Breast epithelium (tissue), 4 donors: ENCODE results near the gene GIPC2. TPM values are rescaled to one million over a fixed set of nuclear protein-coding genes. Genes with fewer than 3 reads are reported as not detected.

Experiments
- DNase-seq, 2 donors: peaks; one replicate each; pipeline ENCODE4 v3.0.0-alpha.2; 2019; ENCODE audit warnings: low spot score in 2 of 2
- H3K27ac ChIP-seq, 2 donors: fragments of 200-600 bp; sonication (generic) in 1 of 2; one replicate each; pipeline ENCODE4 v1.5.1; 2016 to 2019; ENCODE audit warnings: mild to moderate bottlenecking in 1 of 2
- H3K27me3 ChIP-seq, 2 donors: fragments of 200-600 bp; sonication (generic) in 1 of 2; one replicate each; pipeline versions ENCODE4 v1.5.1 to v1.6.0; 2017 to 2019; ENCODE audit warnings: control low read depth in 1 of 2, mild to moderate bottlenecking in 1 of 2
- H3K36me3 ChIP-seq: fragments of 200-600 bp; one replicate; pipeline ENCODE4 v1.5.1; 2019
- H3K4me1 ChIP-seq, 2 donors: fragments of 200-600 bp; sonication (generic); one replicate each; pipeline ENCODE4 v1.5.1; 2016 to 2019; ENCODE audit warnings: control low read depth in 1 of 2
- H3K4me3 ChIP-seq, 3 donors: fragments of 200-600 bp; sonication (generic); 1 replicate in 2 of 3; 2 replicates in 1 of 3; pipeline ENCODE4 v1.5.1; 2016 to 2019; ENCODE audit warnings: mild to moderate bottlenecking in 3 of 3, moderate library complexity in 2 of 3
- H3K9me3 ChIP-seq, 2 donors: fragments of 200-600 bp; sonication (generic) in 1 of 2; one replicate each; pipeline ENCODE4 v1.5.1; 2016 to 2019; ENCODE audit warnings: control low read depth in 1 of 2
- CTCF ChIP-seq, 3 donors: fragments of 450-650 bp; IDR thresholded peaks; one replicate each; pipeline ENCODE4 v1.5.1; 2016 to 2017; ENCODE audit warnings: antibody characterized with exemption in 3 of 3, mild to moderate bottlenecking in 3 of 3, moderate library complexity in 3 of 3
- POLR2A ChIP-seq: fragments of 450-650 bp; IDR thresholded peaks from one replicate; pipeline ENCODE4 v1.6.1; 2016; ENCODE audit warnings: antibody characterized with exemption, mild to moderate bottlenecking, moderate library complexity
- POLR2AphosphoS5 ChIP-seq, 3 donors: sonication (generic); formaldehyde crosslinking; IDR thresholded peaks; one replicate each; pipeline ENCODE4 v1.6.1; 2017; ENCODE audit warnings: antibody characterized with exemption in 3 of 3
- intact Hi-C: fragments of 100-400 bp; cut with DNase I; formaldehyde crosslinking; loops from one replicate; pipeline ENCODE4 v1.15.1; 2023; ENCODE audit warnings: low total_unique reads
- total RNA-seq, 3 donors: library from RNA; depleted of rRNA; stranded (reverse); fragments of >200 nt; gene quantifications; one replicate each; pipeline ENCODE4 v1.1.0, GENCODE V29; 2016

GIPC2 gene
- total RNA-seq, 3 donors from 2014 or later: 2.6 to 3.6 (median 2.6) TPM

GRCh38 chr1:78177708-78178270 lies 132.0 kb downstream of the GIPC2 start:
- no peaks in the 10 kb centered on the region for H3K36me3 ChIP-seq
- H3K27ac ChIP-seq: no peak overlapping the region
- intact Hi-C loops: no loop called here
- H3K4me3 ChIP-seq: no peak overlapping the region
- no peaks in the 10 kb centered on the region for H3K9me3 ChIP-seq
- no peaks in the 10 kb centered on the region for H3K27me3 ChIP-seq
- TF ChIP-seq POLR2A: no peak
- DNase-seq: no peak
- no peaks in the 10 kb centered on the region for H3K4me1 ChIP-seq

GRCh38 chr1:78178816-78179215 lies 133.1 kb downstream of the GIPC2 start:
- Histone ChIP-seq H3K36me3 (no peaks in the 10 kb centered on the region), H3K27me3 (no peaks in the 10 kb centered on the region), H3K4me3 (no peak overlapping the region), H3K4me1 (no peaks in the 10 kb centered on the region), H3K9me3 (no peaks in the 10 kb centered on the region), H3K27ac (no peak overlapping the region)
- no peak for DNase-seq
- intact Hi-C loops: no loop called here
- no peak for TF ChIP-seq CTCF (IDR thresholded peaks at IDR 0.05)
- TF ChIP-seq POLR2A: no peak
- TF ChIP-seq POLR2AphosphoS5 (IDR thresholded peaks at IDR 0.05): no peak

- Histone ChIP-seq H3K27me3 (no peaks in the 10 kb centered on the region), H3K9me3 (no peaks in the 10 kb centered on the region), H3K27ac (no peak overlapping the region), H3K4me3 (no peak overlapping the region), H3K4me1 (no peaks in the 10 kb centered on the region), H3K36me3 (no peaks in the 10 kb centered on the region)
- intact Hi-C loops: no loop called here
- no peak for DNase-seq
- TF ChIP-seq POLR2AphosphoS5 (IDR thresholded peaks at IDR 0.05): no peak
Measured at GRCh38 chr1:78184460-78185072, 138.8 kb downstream of the GIPC2 start.

Other genes with a start within 250 kb of the GIPC2 start
- 10 to 100 TPM; 12.8 to 18.4 (median 17.3) TPM for gene NEXN, start 157.3 kb upstream of the GIPC2 start, total RNA-seq
- gene FUBP1, start 66.9 kb upstream of the GIPC2 start, total RNA-seq: 100 to 1,000 TPM in 2 of 3 donors, 10 to 100 TPM in 1; 96.0 to 186 (median 156) TPM
- 10 to 100 TPM; 25.3 to 39.5 (median 31.5) TPM for gene DNAJB4, start 41.0 kb upstream of the GIPC2 start, total RNA-seq